ENCODE measurements around the gene CCL4. TPM values are rescaled to one million over a fixed set of nuclear protein-coding genes. Genes with fewer than 3 reads are reported as not detected.

Gene CCL4
- total and polyA plus RNA-seq, 8 donors, result 1.6 to 10.7 (median 8.1) TPM; not detected in 2

- Histone ChIP-seq H3K27ac (no peak overlapping the region), H3K36me3 (no peaks in the 10 kb centered on the region), H3K9me3 (peaks cover 8 to 19% (median 12%) of the 10 kb centered on the region in 4 donors), H3K27me3 (peaks cover 0 to 12% (median 0%) of the 10 kb centered on the region in 3 donors), H3K4me3 (no peak overlapping the region), H3K4me1 (no peaks in the 10 kb centered on the region)
- DNase-seq, result no peak
- 55 to 61% (median 59%) methylated on average over 5 of the region's 5 CpGs for WGBS, 5 donors
- TF ChIP-seq EP300 (IDR thresholded peaks at IDR 0.05) (no peak), POLR2A (IDR thresholded peaks at IDR 0.05) (no peak), POLR2AphosphoS5 (IDR thresholded peaks at IDR 0.05) (no peak), CTCF (IDR thresholded peaks at IDR 0.05) (no peak)
- intact Hi-C loops (cut with DNase I; ENCODE audit: low total_unique reads), result no loop called here
Observed at GRCh38 chr17:36130346-36130745, 26.7 kb downstream of the CCL4 start.

- 55 to 70% (median 62%) methylated on average over 2 of the region's 2 CpGs for WGBS, 5 donors
- no peak overlapping the region for H3K27ac ChIP-seq
- peaks cover 0 to 9% (median 2%) of the 10 kb centered on the region in 4 donors for H3K9me3 ChIP-seq
- H3K4me1 ChIP-seq, result no peaks in the 10 kb centered on the region
- DNase-seq, result no peak
- TF ChIP-seq POLR2AphosphoS5 (IDR thresholded peaks at IDR 0.05) (no peak), EP300 (IDR thresholded peaks at IDR 0.05) (no peak), CTCF (IDR thresholded peaks at IDR 0.05) (no peak), POLR2A (IDR thresholded peaks at IDR 0.05) (no peak)
- intact Hi-C loops (cut with DNase I; ENCODE audit: low total_unique reads), result no loop called here
- no peak overlapping the region for H3K4me3 ChIP-seq
- no peaks in the 10 kb centered on the region for H3K36me3 ChIP-seq
- peaks cover 0 to 7% (median 0%) of the 10 kb centered on the region in 3 donors for H3K27me3 ChIP-seq
Observed at GRCh38 chr17:36131421-36131820, 27.8 kb downstream of the CCL4 start.

- Histone ChIP-seq H3K4me1 (no peaks in the 10 kb centered on the region), H3K9me3 (peaks cover 0 to 4% (median 0%) of the 10 kb centered on the region in 4 donors), H3K27me3 (peaks cover 0 to 8% (median 0%) of the 10 kb centered on the region in 3 donors), H3K4me3 (no peak overlapping the region), H3K27ac (no peak overlapping the region), H3K36me3 (no peaks in the 10 kb centered on the region)
- intact Hi-C loops (cut with DNase I; ENCODE audit: low total_unique reads), result no loop called here
- WGBS, 5 donors, result 87 to 93% (median 90%) methylated on average over 3 of the region's 3 CpGs
- no peak for DNase-seq
- TF ChIP-seq EP300 (IDR thresholded peaks at IDR 0.05) (no peak), POLR2A (IDR thresholded peaks at IDR 0.05) (no peak), POLR2AphosphoS5 (IDR thresholded peaks at IDR 0.05) (no peak), CTCF (IDR thresholded peaks at IDR 0.05) (no peak)
Observed at GRCh38 chr17:36131931-36132330, 28.3 kb downstream of the CCL4 start.

- intact Hi-C loops (cut with DNase I; ENCODE audit: low total_unique reads), result no loop called here
- 64 to 83% (median 73%) methylated on average over 2 of the region's 2 CpGs for WGBS, 5 donors
- DNase-seq, result no peak
- peaks cover 0 to 12% (median 0%) of the 10 kb centered on the region in 3 donors for H3K27me3 ChIP-seq
- H3K4me1 ChIP-seq, result no peaks in the 10 kb centered on the region
- no peaks in the 10 kb centered on the region for H3K36me3 ChIP-seq
- no peak overlapping the region for H3K4me3 ChIP-seq
- H3K27ac ChIP-seq, result no peak overlapping the region
- TF ChIP-seq POLR2AphosphoS5 (IDR thresholded peaks at IDR 0.05) (no peak), CTCF (IDR thresholded peaks at IDR 0.05) (no peak), EP300 (IDR thresholded peaks at IDR 0.05) (no peak), POLR2A (IDR thresholded peaks at IDR 0.05) (no peak)
- H3K9me3 ChIP-seq, result no peaks in the 10 kb centered on the region
Observed at GRCh38 chr17:36132421-36132831, 28.8 kb downstream of the CCL4 start.
